HepG2 (cell line): ENCODE results near the gene PLRG1. TPM values are rescaled to one million over a fixed set of nuclear protein-coding genes. Genes with fewer than 3 reads are reported as not detected.

ENCODE experiments used
- CCAR2 ChIP-seq: fragments of 200-400 bp; formaldehyde crosslinking; optimal IDR thresholded peaks from 2 replicates; pipeline ENCODE3; 2018; ENCODE audit warnings: low read depth, mild to moderate bottlenecking, low read length, moderate library complexity
- EHMT2 ChIP-seq: fragments of 200-600 bp; sonication (generic); IDR thresholded peaks from 2 replicates; pipeline ENCODE4 v1.7.0; 2017; ENCODE audit warnings: antibody characterized with exemption, low read depth, low read length, borderline replicate concordance
- FOSL1 ChIP-seq: sonication (generic); formaldehyde crosslinking; IDR thresholded peaks from 2 replicates; pipeline ENCODE4 v1.9.0; 2021; ENCODE audit warnings: missing genetic modification reagents, borderline replicate concordance
- FOSL2 ChIP-seq: sonication (generic); formaldehyde crosslinking; IDR thresholded peaks from 2 replicates; pipeline ENCODE4 v1.4.0; 2020; ENCODE audit warnings: missing genetic modification reagents
- FOXA3 ChIP-seq: IDR thresholded peaks from 2 replicates; pipeline ENCODE4 v1.6.1; 2016; ENCODE audit warnings: missing genetic modification reagents, missing compliant biosample characterization
- IRF2 ChIP-seq: IDR thresholded peaks from 2 replicates; pipeline ENCODE4 v1.6.1; 2018; ENCODE audit warnings: missing genetic modification reagents, missing compliant biosample characterization
- KDM4B ChIP-seq: sonication (generic); formaldehyde crosslinking; IDR thresholded peaks from 2 replicates; pipeline ENCODE4 v1.4.0; 2020; ENCODE audit warnings: missing genetic modification reagents
- KLF15 ChIP-seq: sonication (generic); formaldehyde crosslinking; IDR thresholded peaks from 2 replicates; pipeline ENCODE4 v1.8.1; 2023; ENCODE audit warnings: borderline replicate concordance, mild to moderate bottlenecking, inconsistent platforms, missing genetic modification reagents, mixed read lengths
- MED1 ChIP-seq: sonication (generic); formaldehyde crosslinking; IDR thresholded peaks from 2 replicates; pipeline ENCODE4 v1.4.0; 2020; ENCODE audit warnings: missing genetic modification reagents
- MZF1 ChIP-seq: sonication (generic); formaldehyde crosslinking; IDR thresholded peaks from 2 replicates; pipeline ENCODE4 v1.8.1; 2023; ENCODE audit warnings: mild to moderate bottlenecking, missing genetic modification reagents, borderline replicate concordance
- RNF2 ChIP-seq: fragments of 450-650 bp; conservative IDR thresholded peaks from 2 replicates; pipeline ENCODE4 v1.6.1; 2016; ENCODE audit warnings: low read depth
- SAP130 ChIP-seq: IDR thresholded peaks from 2 replicates; pipeline ENCODE4 v1.6.1; 2016; ENCODE audit warnings: low read depth
- SOX5 ChIP-seq: IDR thresholded peaks from 2 replicates; pipeline ENCODE4 v1.6.1; 2016; ENCODE audit warnings: borderline replicate concordance
- SRF ChIP-seq: IDR thresholded peaks from 2 replicates; pipeline ENCODE4 v1.6.1; 2011; ENCODE audit warnings: mild to moderate bottlenecking, low read depth, low read length, moderate library complexity
- TARDBP ChIP-seq: sonication (generic); formaldehyde crosslinking; IDR thresholded peaks from 2 replicates; pipeline ENCODE4 v1.8.0; 2022; ENCODE audit warnings: mild to moderate bottlenecking, missing genetic modification reagents
- TBL1XR1 ChIP-seq: fragments of 150-350 bp; IDR thresholded peaks from 2 replicates; pipeline ENCODE4 v1.6.1; 2014; ENCODE audit warnings: borderline replicate concordance, low read length; ENCODE audit not compliant: partially characterized antibody
- TSC22D2 ChIP-seq: sonication (generic); formaldehyde crosslinking; IDR thresholded peaks from 2 replicates; pipeline ENCODE4 v1.5.1; 2020; ENCODE audit warnings: missing genetic modification reagents, mild to moderate bottlenecking, borderline replicate concordance
- XBP1 ChIP-seq: sonication (generic); formaldehyde crosslinking; IDR thresholded peaks from 2 replicates; pipeline ENCODE4 v1.5.0; 2020; ENCODE audit warnings: missing genetic modification reagents
- ZBTB38 ChIP-seq: sonication (generic); formaldehyde crosslinking; IDR thresholded peaks from 2 replicates; pipeline ENCODE4 v1.5.1; 2020; ENCODE audit warnings: mild to moderate bottlenecking, missing genetic modification reagents
- ZBTB7B ChIP-seq: sonication (generic); formaldehyde crosslinking; IDR thresholded peaks from 2 replicates; pipeline ENCODE4 v1.4.0; 2020; ENCODE audit warnings: missing genetic modification reagents
- ZNF205 ChIP-seq: IDR thresholded peaks from 2 replicates; pipeline ENCODE4 v1.6.1; 2018; ENCODE audit warnings: missing biosample characterization, missing genetic modification reagents
- ZNF446 ChIP-seq: sonication (generic); formaldehyde crosslinking; IDR thresholded peaks from 2 replicates; pipeline ENCODE4 v1.5.0; 2020; ENCODE audit warnings: mild to moderate bottlenecking, missing genetic modification reagents
- ZNF589 ChIP-seq: sonication (generic); formaldehyde crosslinking; conservative IDR thresholded peaks from 2 replicates; pipeline ENCODE4 v1.8.0; 2022; ENCODE audit warnings: mild to moderate bottlenecking, moderate library complexity, missing genetic modification reagents
- ZNF629 ChIP-seq: sonication (generic); formaldehyde crosslinking; conservative IDR thresholded peaks from 2 replicates; pipeline ENCODE4 v1.5.0; 2020; ENCODE audit warnings: missing genetic modification reagents
- ZNF761 ChIP-seq: sonication (generic); formaldehyde crosslinking; conservative IDR thresholded peaks from 2 replicates; pipeline ENCODE4 v1.4.0; 2020; ENCODE audit warnings: mild to moderate bottlenecking, missing genetic modification reagents
- ZNF850 ChIP-seq: sonication (generic); formaldehyde crosslinking; conservative IDR thresholded peaks from 2 replicates; pipeline ENCODE4 v1.9.0; 2021; ENCODE audit warnings: mild to moderate bottlenecking, missing genetic modification reagents
- polyA plus RNA-seq, 8 experiments: library from polyadenylated mRNA; depleted of rRNA in 3 of 8; stranded (reverse) in 7 of 8; unstranded in 1 of 8; fragments of >200 nt; fragmentation: Illumina TruSeq in 4 of 8; extraction: Trizol in 4 of 8; gene quantifications; 2 replicates each; pipeline versions ENCODE4 v1.2.1 to v1.2.3, GENCODE V29; 2011 to 2016; ENCODE audit warnings: low read depth in 4 of 8, missing spikeins in 1 of 8, mixed read lengths in 1 of 8; ENCODE audit not compliant: insufficient read depth in 1 of 8
- total RNA-seq, 5 experiments: library from RNA; depleted of rRNA; stranded (reverse); fragments of >200 nt; fragmentation: Illumina TruSeq; extraction: Trizol; gene quantifications; 2 replicates each; pipeline ENCODE4 v1.2.3, GENCODE V29; 2016; ENCODE audit warnings: low read depth in 1 of 5
- TF ChIP-seq, protein P1 (sequence below): IDR thresholded peaks from 2 replicates; pipeline ENCODE4 v1.6.1; 2018; ENCODE audit warnings: missing genetic modification reagents
- TF ChIP-seq, protein P2 (sequence below): sonication (generic); formaldehyde crosslinking; IDR thresholded peaks from 2 replicates; pipeline ENCODE4 v1.8.1; 2023; ENCODE audit warnings: mild to moderate bottlenecking, moderate library complexity, missing genetic modification reagents
- TF ChIP-seq, protein P3 (sequence below): sonication (generic); formaldehyde crosslinking; IDR thresholded peaks from 2 replicates; pipeline ENCODE4 v1.5.1; 2020; ENCODE audit warnings: mild to moderate bottlenecking, missing genetic modification reagents, moderate library complexity

Gene PLRG1
- total and polyA plus RNA-seq, 2 of the 13 experiments (the other 11 are each of a cell fraction or from before 2014, with no cell fraction given) = 77.3 to 110 TPM

DNA sequence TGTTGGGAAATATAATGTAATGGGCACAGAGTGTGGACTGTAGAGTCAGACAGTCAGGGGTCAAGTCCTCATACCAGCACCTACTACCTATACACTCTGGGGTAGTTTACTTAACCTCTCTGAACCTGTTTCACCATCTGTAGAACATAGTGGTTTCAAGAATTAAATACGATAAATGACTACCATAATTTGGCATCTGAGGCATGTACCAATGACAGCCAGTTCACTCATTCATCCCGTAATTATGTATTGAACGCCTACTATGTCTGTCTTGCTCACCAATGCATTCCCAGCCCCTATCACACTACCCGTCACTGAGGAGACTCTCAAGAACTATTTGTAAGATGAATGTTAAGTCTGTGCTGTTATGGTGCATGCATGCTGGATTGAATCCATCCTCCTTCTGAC is 10.6 kb upstream of the PLRG1 start (continued):
- peak; percentile 45 for TF ChIP-seq SOX5
- TF ChIP-seq ZBTB38 (CRISPR knock-in tag) = no peak
- TF ChIP-seq KDM4B = no peak
- TF ChIP-seq XBP1 (CRISPR knock-in tag) = no peak
- no peak for TF ChIP-seq CCAR2
- TF ChIP-seq ZNF589 (CRISPR knock-in tag) = no peak
- peak; percentile 92 for TF ChIP-seq FOSL2 (CRISPR knock-in tag)
- TF ChIP-seq TARDBP (CRISPR knock-in tag) = no peak
- TF ChIP-seq RNF2 = no peak
- TF ChIP-seq, protein P1, sequence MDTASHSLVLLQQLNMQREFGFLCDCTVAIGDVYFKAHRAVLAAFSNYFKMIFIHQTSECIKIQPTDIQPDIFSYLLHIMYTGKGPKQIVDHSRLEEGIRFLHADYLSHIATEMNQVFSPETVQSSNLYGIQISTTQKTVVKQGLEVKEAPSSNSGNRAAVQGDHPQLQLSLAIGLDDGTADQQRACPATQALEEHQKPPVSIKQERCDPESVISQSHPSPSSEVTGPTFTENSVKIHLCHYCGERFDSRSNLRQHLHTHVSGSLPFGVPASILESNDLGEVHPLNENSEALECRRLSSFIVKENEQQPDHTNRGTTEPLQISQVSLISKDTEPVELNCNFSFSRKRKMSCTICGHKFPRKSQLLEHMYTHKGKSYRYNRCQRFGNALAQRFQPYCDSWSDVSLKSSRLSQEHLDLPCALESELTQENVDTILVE = no peak
- TF ChIP-seq ZNF629 (CRISPR knock-in tag) = peak; percentile 56; the same call in 1 of the 2 replicates
- TF ChIP-seq SRF = no peak
- TF ChIP-seq TSC22D2 = no peak
- TF ChIP-seq ZNF446 (CRISPR knock-in tag) = no peak
- no peak for TF ChIP-seq MZF1 (CRISPR knock-in tag)
- TF ChIP-seq ZNF205 = 0 out of 2 replicates have a peak, but pooled peaks have one; percentile 43
- peak; percentile 52; the same call in 1 of the 2 replicates for TF ChIP-seq ZBTB7B (CRISPR knock-in tag)
- no peak for TF ChIP-seq KLF15
- peak; percentile 58 for TF ChIP-seq MED1 (CRISPR knock-in tag)
- no peak for TF ChIP-seq ZNF761
- peak; percentile 51; the same call in 1 of the 2 replicates for TF ChIP-seq FOSL1 (CRISPR knock-in tag)
- TF ChIP-seq EHMT2 = no peak
- TF ChIP-seq IRF2 (CRISPR knock-in tag) = no peak
- TF ChIP-seq, protein P2, sequence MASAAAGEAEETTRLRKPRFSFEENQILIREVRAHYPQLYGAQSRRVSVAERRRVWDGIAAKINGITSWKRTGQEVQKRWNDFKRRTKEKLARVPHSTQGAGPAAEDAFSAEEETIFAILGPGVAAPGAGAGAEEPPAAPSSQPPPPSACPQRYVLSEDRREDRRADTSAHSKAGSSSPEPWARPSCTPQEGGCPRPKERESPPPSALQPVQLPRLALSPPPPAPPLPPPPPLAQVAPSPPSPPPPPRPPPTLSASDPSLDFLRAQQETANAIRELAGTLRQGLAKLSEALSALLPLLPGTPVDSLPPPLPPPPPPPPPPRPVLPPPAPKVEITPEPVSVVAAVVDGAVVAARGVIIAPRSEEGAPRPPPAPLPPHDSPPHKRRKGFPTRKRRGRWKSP (CRISPR knock-in tag) = no peak
- peak; percentile 57; the same call in 1 of the 2 replicates for TF ChIP-seq SAP130 (CRISPR knock-in tag)
- TF ChIP-seq, protein P3, sequence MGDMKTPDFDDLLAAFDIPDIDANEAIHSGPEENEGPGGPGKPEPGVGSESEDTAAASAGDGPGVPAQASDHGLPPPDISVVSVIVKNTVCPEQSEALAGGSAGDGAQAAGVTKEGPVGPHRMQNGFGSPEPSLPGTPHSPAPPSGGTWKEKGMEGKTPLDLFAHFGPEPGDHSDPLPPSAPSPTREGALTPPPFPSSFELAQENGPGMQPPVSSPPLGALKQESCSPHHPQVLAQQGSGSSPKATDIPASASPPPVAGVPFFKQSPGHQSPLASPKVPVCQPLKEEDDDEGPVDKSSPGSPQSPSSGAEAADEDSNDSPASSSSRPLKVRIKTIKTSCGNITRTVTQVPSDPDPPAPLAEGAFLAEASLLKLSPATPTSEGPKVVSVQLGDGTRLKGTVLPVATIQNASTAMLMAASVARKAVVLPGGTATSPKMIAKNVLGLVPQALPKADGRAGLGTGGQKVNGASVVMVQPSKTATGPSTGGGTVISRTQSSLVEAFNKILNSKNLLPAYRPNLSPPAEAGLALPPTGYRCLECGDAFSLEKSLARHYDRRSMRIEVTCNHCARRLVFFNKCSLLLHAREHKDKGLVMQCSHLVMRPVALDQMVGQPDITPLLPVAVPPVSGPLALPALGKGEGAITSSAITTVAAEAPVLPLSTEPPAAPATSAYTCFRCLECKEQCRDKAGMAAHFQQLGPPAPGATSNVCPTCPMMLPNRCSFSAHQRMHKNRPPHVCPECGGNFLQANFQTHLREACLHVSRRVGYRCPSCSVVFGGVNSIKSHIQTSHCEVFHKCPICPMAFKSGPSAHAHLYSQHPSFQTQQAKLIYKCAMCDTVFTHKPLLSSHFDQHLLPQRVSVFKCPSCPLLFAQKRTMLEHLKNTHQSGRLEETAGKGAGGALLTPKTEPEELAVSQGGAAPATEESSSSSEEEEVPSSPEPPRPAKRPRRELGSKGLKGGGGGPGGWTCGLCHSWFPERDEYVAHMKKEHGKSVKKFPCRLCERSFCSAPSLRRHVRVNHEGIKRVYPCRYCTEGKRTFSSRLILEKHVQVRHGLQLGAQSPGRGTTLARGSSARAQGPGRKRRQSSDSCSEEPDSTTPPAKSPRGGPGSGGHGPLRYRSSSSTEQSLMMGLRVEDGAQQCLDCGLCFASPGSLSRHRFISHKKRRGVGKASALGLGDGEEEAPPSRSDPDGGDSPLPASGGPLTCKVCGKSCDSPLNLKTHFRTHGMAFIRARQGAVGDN (CRISPR knock-in tag) = no peak
- TF ChIP-seq TBL1XR1 = peak; percentile 96
- peak; percentile 86 for TF ChIP-seq FOXA3
- no peak for TF ChIP-seq ZNF850 (CRISPR knock-in tag)
